NCI-H774 (cell line): Measurements from ENCODE around the gene SNX21.
"Not testable (repeated sequence)": the region's sequence is repeated elsewhere in the genome, so short reads cannot be mapped to it uniquely, and the experiment has no call there.

Experiments
- DNase-seq: peaks from one replicate; lab custom pipeline; 2025; lab: John Stamatoyannopoulos, UW

Gene SNX21

DNA sequence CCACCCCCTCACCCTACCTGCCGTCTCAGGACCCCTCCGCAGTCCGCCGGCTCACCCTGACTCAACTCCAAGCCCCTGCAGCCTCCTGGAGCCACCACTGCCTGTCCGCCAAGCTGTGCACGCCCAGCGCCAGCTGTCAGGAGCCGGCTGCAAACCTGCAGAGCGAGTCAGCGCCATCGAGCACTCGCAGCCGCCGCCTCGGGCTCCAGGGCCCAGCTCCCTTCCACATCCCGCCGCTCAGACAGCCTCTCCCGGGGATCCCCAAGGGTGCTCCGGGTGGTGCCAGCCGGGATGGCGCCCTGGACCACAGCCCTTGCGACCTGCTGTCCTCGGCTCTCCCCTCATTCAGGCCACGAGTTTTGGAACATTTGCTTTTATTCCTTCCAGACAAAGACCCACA is 10.7 kb upstream of the SNX21 start:
- DNase-seq = no peak

GRCh38 chr20:45823949-45824835 is 9.4 kb upstream of the SNX21 start:
- DNase-seq = no peak

- DNase-seq = no peak
Observed at GRCh38 chr20:45826381-45827019, 7.1 kb upstream of the SNX21 start.

DNA sequence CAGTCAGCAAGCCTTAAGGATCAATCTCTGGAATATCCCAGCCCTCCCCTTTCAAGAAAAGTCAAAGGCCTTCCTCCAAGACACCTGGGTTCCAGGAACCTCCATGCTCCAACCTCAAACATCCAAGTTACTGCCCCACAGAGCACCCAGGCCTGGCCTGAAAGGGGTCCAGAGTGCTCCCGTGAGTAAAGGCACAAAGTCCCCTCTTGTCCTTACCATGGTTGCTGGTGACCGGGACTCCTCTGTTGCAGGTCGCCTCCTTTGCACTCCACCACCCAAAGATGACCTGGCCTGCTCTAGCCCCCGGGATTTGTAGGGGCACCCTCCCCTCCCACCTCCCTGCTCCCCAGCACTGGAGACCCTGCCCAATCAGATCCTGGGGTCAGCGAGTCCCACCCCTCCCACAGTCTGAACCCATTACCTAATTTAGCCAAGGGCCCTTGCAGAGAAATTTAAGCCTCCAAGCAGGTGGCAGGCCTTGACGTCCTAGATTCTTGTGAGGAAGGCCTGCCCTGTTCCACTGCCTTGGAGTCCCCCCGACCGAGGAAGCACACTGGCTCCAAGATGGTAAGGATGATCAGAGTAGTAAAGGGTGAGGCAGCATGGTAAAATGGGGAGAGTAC is 6.5 kb upstream of the SNX21 start, which contains the start of gene TNNC2:
TNNC2 (minus strand) TSS at position 283 of the 623 bp plus-strand sequence; CDS start at position 219, 64 bp downstream.
- DNase-seq = no peak

- no peak for DNase-seq
Observed at GRCh38 chr20:45827712-45828111, 5.9 kb upstream of the SNX21 start.

GRCh38 chr20:45828589-45828988 is 5.0 kb upstream of the SNX21 start:
- DNase-seq = no peak

DNA sequence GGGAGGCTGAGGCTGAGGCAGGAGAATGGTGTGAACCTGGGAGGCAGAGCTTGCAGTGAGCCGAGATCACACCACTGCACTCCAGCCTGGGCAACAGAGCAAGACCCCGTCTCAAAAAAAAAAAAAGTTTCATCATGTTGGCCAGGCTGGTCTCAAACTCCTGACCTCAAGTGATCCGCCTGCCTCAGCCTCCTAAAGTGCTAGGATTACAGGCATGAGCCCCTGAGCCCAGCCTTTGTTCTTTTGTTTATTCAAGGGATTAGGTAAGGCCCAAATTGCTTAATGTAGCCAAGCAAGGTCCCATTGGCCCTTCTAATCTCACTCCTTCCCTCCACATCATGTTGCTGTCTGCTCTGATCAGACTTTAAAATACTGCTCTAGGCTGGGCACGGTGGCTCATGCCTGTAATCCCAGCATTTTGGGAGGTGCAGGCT is 3.9 kb upstream of the SNX21 start:
- DNase-seq = not testable (repeated sequence)

GRCh38 chr20:45832619-45833018 is 980 bp upstream of the SNX21 start:
- DNase-seq = no peak

DNA sequence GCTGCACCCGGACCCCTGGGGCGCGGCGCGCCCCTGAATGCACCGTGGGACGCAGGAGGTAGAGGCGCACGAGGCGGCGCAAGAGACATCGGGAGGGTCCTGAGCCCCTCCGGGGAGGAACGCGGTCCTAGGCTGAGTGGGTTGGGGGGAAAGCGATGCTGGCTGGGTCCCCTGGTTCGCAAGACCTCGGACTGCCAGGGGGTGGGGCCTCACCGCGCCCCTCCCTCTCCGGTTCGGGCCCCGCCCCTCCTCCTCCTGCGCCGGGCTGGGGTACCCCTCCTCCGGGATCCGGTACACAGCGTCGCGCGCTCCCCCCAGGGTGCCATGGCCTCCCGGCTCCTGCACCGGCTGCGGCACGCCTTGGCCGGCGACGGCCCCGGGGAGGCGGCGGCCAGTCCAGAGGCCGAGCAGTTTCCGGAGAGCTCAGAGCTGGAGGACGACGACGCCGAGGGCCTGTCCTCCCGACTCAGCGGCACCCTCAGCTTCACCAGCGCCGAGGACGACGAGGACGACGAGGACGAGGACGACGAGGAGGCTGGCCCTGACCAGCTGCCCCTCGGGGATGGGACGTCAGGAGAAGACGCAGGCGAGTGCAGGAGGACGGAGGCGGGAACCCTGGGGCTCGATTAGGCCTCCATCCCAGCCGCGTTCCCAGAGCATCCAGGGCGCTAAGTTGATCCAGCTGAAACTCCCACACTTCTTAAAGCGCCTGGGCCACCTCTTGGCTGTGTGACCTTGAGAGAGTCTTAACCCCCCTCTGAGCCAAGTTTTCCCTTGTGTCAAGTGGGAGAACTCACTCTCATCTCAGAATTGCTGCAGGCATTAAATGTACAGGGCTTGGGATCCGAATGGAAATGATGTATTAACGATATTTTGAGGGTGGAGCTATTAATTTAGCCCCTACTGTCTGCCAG is 541 bp downstream of the SNX21 start:
- no peak for DNase-seq

DNA sequence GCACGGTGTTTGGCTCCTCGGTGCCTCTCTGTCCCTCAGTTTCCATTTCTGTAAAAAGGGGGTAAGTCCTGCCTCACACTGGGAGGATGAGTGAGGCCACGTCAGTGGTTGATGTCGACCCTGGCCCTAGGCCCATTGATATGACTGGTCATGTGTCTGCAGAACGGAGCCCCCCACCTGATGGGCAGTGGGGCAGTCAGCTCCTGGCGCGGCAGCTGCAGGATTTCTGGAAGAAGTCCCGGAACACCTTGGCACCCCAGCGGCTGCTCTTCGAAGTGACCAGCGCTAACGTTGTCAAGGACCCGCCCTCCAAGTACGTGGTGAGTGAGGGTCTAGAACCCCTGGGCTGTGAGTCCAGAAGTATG is 1.2 kb downstream of the SNX21 start:
- no peak for DNase-seq

- DNase-seq = no peak
Observed at GRCh38 chr20:45835329-45835765, 1.7 kb downstream of the SNX21 start.

DNA sequence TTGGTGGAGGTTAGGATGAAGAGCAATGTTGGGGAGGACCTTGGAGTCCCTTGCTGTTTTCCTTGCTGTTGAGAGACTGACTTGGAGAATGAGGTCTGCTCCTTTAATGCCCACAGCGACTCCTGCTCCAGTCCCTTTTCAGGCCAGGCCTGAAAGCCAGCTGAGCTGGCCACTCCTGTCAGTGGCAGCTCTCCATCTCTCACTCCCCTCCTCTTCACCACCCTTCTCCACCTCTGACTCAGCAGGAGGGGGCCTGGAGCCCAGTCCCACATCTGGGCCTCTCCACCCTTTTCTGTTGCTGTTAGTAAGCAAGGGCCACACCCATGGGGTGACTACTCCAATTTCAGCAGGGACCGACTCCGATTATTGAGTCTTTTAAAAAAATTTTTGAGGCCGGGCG is 2.2 kb downstream of the SNX21 start:
- no peak for DNase-seq

DNA sequence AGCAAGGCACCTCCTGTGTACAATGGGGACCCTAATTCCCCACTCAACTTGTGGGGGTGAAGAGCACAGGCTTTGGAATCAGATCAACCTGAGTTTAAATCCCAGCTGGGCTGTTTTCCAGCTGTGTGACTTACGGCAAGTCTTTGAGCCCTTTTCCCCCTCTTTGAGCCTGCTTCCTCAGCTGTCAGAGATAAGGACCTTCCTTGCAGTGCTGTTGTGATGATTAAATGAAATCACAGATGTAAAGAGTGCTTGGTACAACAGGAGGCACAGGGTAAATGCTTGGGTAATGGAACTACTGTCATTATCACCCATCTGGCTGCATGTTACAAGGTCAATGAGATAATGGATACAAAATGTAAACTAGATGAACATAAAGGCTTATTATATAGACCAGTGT is 3.2 kb downstream of the SNX21 start:
- DNase-seq = no peak

DNA sequence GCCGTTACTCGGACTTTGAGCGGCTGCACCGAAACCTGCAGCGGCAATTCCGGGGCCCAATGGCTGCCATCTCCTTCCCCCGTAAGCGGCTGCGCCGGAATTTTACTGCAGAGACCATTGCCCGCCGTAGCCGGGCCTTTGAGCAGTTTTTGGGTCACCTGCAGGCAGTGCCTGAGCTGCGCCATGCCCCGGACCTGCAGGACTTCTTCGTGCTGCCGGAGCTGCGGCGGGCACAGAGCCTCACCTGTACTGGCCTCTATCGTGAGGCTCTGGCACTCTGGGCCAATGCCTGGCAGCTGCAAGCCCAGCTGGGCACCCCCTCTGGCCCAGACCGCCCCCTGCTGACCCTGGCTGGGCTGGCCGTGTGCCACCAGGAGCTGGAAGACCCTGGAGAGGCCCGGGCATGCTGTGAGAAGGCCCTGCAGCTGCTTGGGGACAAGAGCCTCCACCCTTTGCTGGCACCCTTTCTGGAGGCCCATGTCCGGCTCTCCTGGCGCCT is 7.2 kb downstream of the SNX21 start:
- no peak for DNase-seq

DNA sequence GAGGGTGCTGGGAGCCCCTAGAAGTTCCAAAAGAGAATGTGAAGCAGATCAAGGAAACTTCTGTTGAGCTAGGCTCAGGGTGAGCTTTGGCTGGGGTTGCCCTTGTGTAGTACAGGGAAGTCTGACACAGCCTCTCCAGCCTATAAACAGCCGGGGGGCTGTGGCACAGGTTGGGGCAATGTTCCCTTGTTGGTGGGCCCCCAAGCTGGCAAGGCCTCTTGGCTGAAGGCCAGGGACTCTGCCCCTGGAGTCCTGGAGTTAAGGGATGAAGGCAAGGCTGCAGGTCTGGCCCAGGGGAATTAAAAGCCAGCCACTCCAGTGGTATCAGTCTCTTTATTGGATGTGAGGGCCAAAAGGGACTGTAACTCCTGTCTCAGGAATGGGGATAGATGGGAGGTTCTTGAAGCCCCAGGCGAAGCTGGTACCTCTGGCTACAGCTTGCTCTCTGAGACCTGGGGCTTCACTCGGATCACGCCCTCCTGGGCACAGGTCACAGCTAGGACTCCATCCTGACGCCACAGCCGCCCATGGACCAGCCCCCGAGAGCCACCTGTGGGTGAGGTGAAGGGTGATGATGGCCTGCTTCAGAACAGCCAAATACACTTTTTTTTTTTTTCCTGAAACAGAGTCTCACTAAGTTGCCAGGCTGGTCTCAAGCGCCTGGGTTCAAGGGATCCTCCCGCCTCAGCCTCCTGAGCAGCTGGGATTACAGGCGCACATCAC is 8.0 kb downstream of the SNX21 start:
- DNase-seq = no peak

DNA sequence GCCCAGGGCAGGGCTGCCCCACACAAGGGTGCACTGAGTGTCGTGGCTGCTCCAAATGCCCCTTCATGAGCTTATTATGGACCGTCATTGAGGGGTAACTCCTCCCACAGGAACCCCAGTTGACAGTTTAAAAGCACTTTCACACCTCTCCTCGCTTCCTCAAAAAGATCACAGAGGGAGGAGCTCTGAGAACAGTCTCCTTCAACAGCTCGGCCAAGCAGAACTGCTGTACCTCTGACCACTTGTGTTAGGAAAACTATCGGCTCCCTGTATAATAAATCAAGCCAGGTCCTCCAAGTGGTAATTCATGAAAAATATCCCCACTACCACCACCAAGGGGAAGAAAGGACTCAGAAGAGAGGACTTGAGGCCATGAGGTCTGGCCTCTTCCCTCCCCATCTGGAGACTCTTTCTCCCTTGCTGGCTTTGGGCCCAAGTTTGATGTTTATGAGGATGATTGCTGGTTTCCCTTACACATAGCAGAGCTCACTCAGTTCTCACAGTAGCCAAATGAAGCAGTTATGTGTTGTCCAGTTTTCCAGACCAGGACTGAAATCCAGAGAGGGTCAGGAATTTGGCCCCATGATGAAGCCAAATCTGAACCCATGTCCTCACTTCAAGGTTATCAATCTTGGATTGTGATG is 8.7 kb downstream of the SNX21 start:
- no peak for DNase-seq

DNA sequence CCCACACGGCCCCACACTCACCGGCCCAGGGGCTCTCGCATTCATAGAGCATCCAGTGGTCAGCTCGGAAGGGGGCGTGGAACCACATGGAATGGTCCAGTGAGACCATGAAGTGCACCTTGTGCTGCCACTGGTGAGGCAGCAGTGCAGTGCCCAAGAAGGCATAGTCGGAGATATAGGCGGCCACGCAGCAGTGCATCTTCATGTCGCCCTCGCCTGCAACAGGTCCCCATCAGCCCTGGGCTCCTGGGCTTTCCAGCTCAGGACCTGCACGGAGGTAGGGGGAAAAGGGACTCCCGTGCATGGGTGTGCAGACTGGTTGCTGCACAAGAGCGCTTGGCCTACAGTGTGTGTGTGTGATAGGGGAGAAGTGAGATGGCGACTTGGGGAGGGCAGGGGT is 9.9 kb downstream of the SNX21 start:
- DNase-seq = no peak

DNA sequence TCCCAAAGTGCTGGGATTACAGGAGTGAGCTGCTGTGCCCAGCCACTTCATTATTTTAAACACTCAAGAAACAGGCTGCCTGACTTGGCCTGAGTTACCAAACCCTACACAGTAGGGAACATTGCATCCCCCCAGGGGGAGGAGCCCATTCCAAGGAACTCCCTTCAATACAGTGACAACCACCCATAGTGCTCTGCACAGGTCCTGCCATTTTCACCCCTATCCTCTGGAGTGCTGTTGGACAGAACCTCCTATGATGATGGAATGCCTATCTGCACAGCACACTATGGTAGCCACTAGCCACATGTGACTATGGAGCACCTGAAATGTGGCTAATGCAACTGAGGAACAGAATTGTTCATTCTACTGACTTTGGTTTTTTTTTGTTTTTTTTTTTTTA is 11.9 kb downstream of the SNX21 start:
- DNase-seq = no peak

- no peak for DNase-seq
Observed at GRCh38 chr20:45848421-45848820, 14.8 kb downstream of the SNX21 start.

DNA sequence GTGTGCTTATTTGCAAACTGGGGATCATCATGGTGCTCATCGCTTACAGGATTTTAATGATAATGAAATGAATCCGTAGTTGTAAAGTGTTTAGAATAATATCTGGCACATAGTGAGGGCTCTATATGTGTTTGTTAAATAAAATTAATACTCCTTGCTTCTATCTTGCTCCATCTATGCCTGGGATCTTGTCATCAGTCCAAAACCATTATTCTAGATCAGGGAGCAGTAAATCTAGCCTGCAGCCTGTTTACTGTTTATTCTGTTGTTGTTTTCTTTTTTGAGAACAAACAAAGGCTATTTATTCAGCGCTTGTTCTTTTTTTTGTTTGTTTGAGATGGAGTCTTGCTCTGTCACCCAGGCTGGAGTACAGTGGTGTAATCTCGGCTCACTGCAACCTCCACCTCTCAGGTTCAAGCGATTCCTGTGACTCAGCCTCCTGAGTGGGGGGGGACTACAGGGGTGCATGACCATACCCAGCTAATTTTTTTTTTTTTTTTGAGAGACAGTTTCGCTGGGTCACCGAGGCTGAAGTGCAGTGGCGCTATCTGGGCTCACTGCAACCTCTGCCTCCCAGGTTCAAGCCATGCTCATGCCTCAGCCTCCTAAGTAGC is 15.5 kb downstream of the SNX21 start:
- DNase-seq = no peak
